Activated CD4-positive, alpha-beta T cell treated with anti-CD3 and anti-CD28 coated beads, Interleukin-2, amount 10 ng/mL, durations not matched to agents 24 days and 14 days (primary cell): Measurements from ENCODE around the gene PGBD5. TPM values are rescaled to one million over a fixed set of nuclear protein-coding genes. Genes with fewer than 3 reads are reported as not detected.
A peak's percentile ranks its signal among the peaks of the same experiment; 100 is the strongest.

Experiments
- DNase-seq: peaks from one replicate; pipeline ENCODE4 v3.0.0; 2022
- H3K27ac Mint-ChIP-seq: one replicate; pipeline ENCODE4 v1.8.0; 2022; ENCODE audit warnings: mild to moderate bottlenecking, mixed read lengths
- H3K27me3 Mint-ChIP-seq: one replicate; pipeline ENCODE4 v1.8.0; 2022; ENCODE audit warnings: mixed read lengths
- H3K36me3 Mint-ChIP-seq: one replicate; pipeline ENCODE4 v1.8.0; 2022; ENCODE audit warnings: low read depth, mild to moderate bottlenecking, mixed read lengths
- H3K4me1 Mint-ChIP-seq: one replicate; pipeline ENCODE4 v1.8.0; 2021; ENCODE audit warnings: mixed read lengths
- H3K4me3 Mint-ChIP-seq: one replicate; pipeline ENCODE4 v1.8.0; 2022; ENCODE audit warnings: mild to moderate bottlenecking, moderate library complexity, mixed read lengths
- H3K9me3 Mint-ChIP-seq: one replicate; pipeline ENCODE4 v1.8.0; 2021; ENCODE audit warnings: mixed read lengths
- intact Hi-C: fragments of 100-400 bp; cut with micrococcal nuclease; formaldehyde crosslinking; loops from one replicate; pipeline ENCODE4 v1.15.1; 2023
- total RNA-seq: library from RNA; stranded (reverse); gene quantifications from 2 replicates; pipeline ENCODE4 v1.2.3, GENCODE V29; 2022

The PGBD5 gene
- total RNA-seq, 1 donor from 2014 or later = 0.09 TPM

GRCh38 chr1:230267338-230268065, 158.6 kb downstream of the PGBD5 start:
- intact Hi-C loops = loop anchor here (2.0 kb wide), 1 partner anchor 81 kb away; no protein-coding TSS in a partner anchor
- Mint-ChIP-seq H3K9me3 (no peaks in the 10 kb centered on the region), H3K27ac (peak overlapping the region; percentile 21), H3K4me1 (peaks cover 21% of the 10 kb centered on the region), H3K27me3 (no peaks in the 10 kb centered on the region), H3K4me3 (no peak overlapping the region), H3K36me3 (peaks cover 29% of the 10 kb centered on the region)
- no peak for DNase-seq

GRCh38 chr1:230266456-230266855, 159.7 kb downstream of the PGBD5 start:
- no peak for DNase-seq
- no peaks in the 10 kb centered on the region for H3K27me3 Mint-ChIP-seq
- H3K4me3 Mint-ChIP-seq = no peak overlapping the region
- H3K36me3 Mint-ChIP-seq = peaks cover 31% of the 10 kb centered on the region
- intact Hi-C loops = no loop called here
- H3K27ac Mint-ChIP-seq = peak overlapping the region; percentile 21
- H3K4me1 Mint-ChIP-seq = peaks cover 18% of the 10 kb centered on the region
- no peaks in the 10 kb centered on the region for H3K9me3 Mint-ChIP-seq

GRCh38 chr1:230265200-230266115, 160.7 kb downstream of the PGBD5 start:
- H3K9me3 Mint-ChIP-seq = no peaks in the 10 kb centered on the region
- no peak overlapping the region for H3K27ac Mint-ChIP-seq
- intact Hi-C loops = no loop called here
- H3K4me3 Mint-ChIP-seq = no peak overlapping the region
- DNase-seq = no peak
- H3K4me1 Mint-ChIP-seq = peaks cover 8% of the 10 kb centered on the region
- H3K27me3 Mint-ChIP-seq = no peaks in the 10 kb centered on the region
- peaks cover 29% of the 10 kb centered on the region for H3K36me3 Mint-ChIP-seq

Other genes with a start within 250 kb of the PGBD5 start
- 44.1 and 47.4 TPM in 2 replicates for gene COG2, start 216.1 kb upstream of the PGBD5 start, total RNA-seq